ENCODE results near the gene TUBA1C. TPM values are rescaled to one million over a fixed set of nuclear protein-coding genes. Genes with fewer than 3 reads are reported as not detected.

Gene TUBA1C
- total and polyA plus RNA-seq, 5 donors from 2014 or later, result 41.4 to 64.0 (median 53.0) TPM

GRCh38 chr12:49292729-49293055, 27.8 kb downstream of the TUBA1C start:
- Mint-ChIP-seq H3K36me3 (no peaks in the 10 kb centered on the region), H3K4me3 (no peak overlapping the region), H3K4me1 (peaks cover 0 to 15% (median 7%) of the 10 kb centered on the region in 4 donors), H3K9me3 (peaks cover 0 to 2% (median 0%) of the 10 kb centered on the region in 7 donors), H3K27ac (no peak overlapping the region), H3K27me3 (peaks cover 58% of the 10 kb centered on the region)
- DNase-seq (no peak), ATAC-seq (ENCODE audit: low read depth in 2 of 2) (no peak)
- Histone ChIP-seq H3K27ac (ENCODE audit: insufficient read depth, low read length, poor library complexity, severe bottlenecking) (no peak overlapping the region), H3K9me3 (ENCODE audit: control insufficient read depth in 2 of 2, low read length in 2 of 2) (no peaks in the 10 kb centered on the region), H3K4me3 (ENCODE audit: low read depth, low read length) (no peak overlapping the region), H3K36me3 (ENCODE audit: control insufficient read depth, insufficient read depth, low read length) (no peaks in the 10 kb centered on the region), H3K27me3 (ENCODE audit: control insufficient read depth, insufficient read depth, low read length) (peaks cover 6% of the 10 kb centered on the region), H3K4me1 (ENCODE audit: control insufficient read depth, insufficient read depth, low read length, poor library complexity, severe bottlenecking) (peaks cover 24% of the 10 kb centered on the region)

- no peak overlapping the region for H3K27ac ChIP-seq (ENCODE audit: insufficient read depth, low read length, poor library complexity, severe bottlenecking)
- H3K4me3 Mint-ChIP-seq, result peak overlapping the region in 1 of 4 donors; percentile 27
- peaks cover 58% of the 10 kb centered on the region for H3K27me3 Mint-ChIP-seq
Observed at GRCh38 chr12:49293056-49293956, 28.4 kb downstream of the TUBA1C start.

GRCh38 chr12:49294086-49294803, 29.4 kb downstream of the TUBA1C start:
- no peaks in the 10 kb centered on the region for H3K9me3 ChIP-seq (ENCODE audit: control insufficient read depth in 2 of 2, low read length in 2 of 2)
- no peaks in the 10 kb centered on the region for H3K36me3 ChIP-seq (ENCODE audit: control insufficient read depth, insufficient read depth, low read length)
- H3K27me3 ChIP-seq (ENCODE audit: control insufficient read depth, insufficient read depth, low read length), result peaks cover 18% of the 10 kb centered on the region
- peaks cover 0 to 1% (median 0%) of the 10 kb centered on the region in 7 donors for H3K9me3 Mint-ChIP-seq
- DNase-seq (no peak), ATAC-seq (ENCODE audit: low read depth in 2 of 2) (no peak)
- no peak overlapping the region for H3K27ac ChIP-seq (ENCODE audit: insufficient read depth, low read length, poor library complexity, severe bottlenecking)
- H3K36me3 Mint-ChIP-seq, result no peaks in the 10 kb centered on the region
- peaks cover 63% of the 10 kb centered on the region for H3K27me3 Mint-ChIP-seq
- H3K4me1 Mint-ChIP-seq, result peaks cover 0 to 18% (median 9%) of the 10 kb centered on the region in 4 donors
- H3K4me3 Mint-ChIP-seq, result no peak overlapping the region
- peaks cover 25% of the 10 kb centered on the region for H3K4me1 ChIP-seq (ENCODE audit: control insufficient read depth, insufficient read depth, low read length, poor library complexity, severe bottlenecking)
- no peak overlapping the region for H3K27ac Mint-ChIP-seq
- no peak overlapping the region for H3K4me3 ChIP-seq (ENCODE audit: low read depth, low read length)

More at GRCh38 chr12:49293056-49293956, 28.4 kb downstream of the TUBA1C start:
- Mint-ChIP-seq H3K9me3 (peaks cover 0 to 2% (median 0%) of the 10 kb centered on the region in 7 donors), H3K4me1 (peaks cover 0 to 18% (median 7%) of the 10 kb centered on the region in 4 donors), H3K36me3 (no peaks in the 10 kb centered on the region), H3K27ac (no peak overlapping the region)
- no peak for DNase-seq
- ATAC-seq (ENCODE audit: low read depth in 2 of 2), result no peak
- Histone ChIP-seq H3K4me3 (ENCODE audit: low read depth, low read length) (no peak overlapping the region), H3K9me3 (ENCODE audit: control insufficient read depth in 2 of 2, low read length in 2 of 2) (no peaks in the 10 kb centered on the region), H3K27me3 (ENCODE audit: control insufficient read depth, insufficient read depth, low read length) (peaks cover 12% of the 10 kb centered on the region), H3K36me3 (ENCODE audit: control insufficient read depth, insufficient read depth, low read length) (no peaks in the 10 kb centered on the region), H3K4me1 (ENCODE audit: control insufficient read depth, insufficient read depth, low read length, poor library complexity, severe bottlenecking) (peaks cover 25% of the 10 kb centered on the region)

GRCh38 chr12:49294804-49295081, 29.9 kb downstream of the TUBA1C start:
- DNase-seq (no peak), ATAC-seq (ENCODE audit: low read depth in 2 of 2) (no peak)
- Histone ChIP-seq H3K9me3 (ENCODE audit: control insufficient read depth in 2 of 2, low read length in 2 of 2) (no peaks in the 10 kb centered on the region), H3K4me1 (ENCODE audit: control insufficient read depth, insufficient read depth, low read length, poor library complexity, severe bottlenecking) (peaks cover 25% of the 10 kb centered on the region), H3K4me3 (ENCODE audit: low read depth, low read length) (no peak overlapping the region), H3K27me3 (ENCODE audit: control insufficient read depth, insufficient read depth, low read length) (peaks cover 18% of the 10 kb centered on the region), H3K36me3 (ENCODE audit: control insufficient read depth, insufficient read depth, low read length) (no peaks in the 10 kb centered on the region), H3K27ac (ENCODE audit: insufficient read depth, low read length, poor library complexity, severe bottlenecking) (no peak overlapping the region)
- Mint-ChIP-seq H3K27ac (no peak overlapping the region), H3K9me3 (peaks cover 0 to 1% (median 0%) of the 10 kb centered on the region in 7 donors), H3K36me3 (no peaks in the 10 kb centered on the region), H3K4me3 (no peak overlapping the region), H3K27me3 (peaks cover 65% of the 10 kb centered on the region), H3K4me1 (peaks cover 0 to 18% (median 9%) of the 10 kb centered on the region in 4 donors)

DNA sequence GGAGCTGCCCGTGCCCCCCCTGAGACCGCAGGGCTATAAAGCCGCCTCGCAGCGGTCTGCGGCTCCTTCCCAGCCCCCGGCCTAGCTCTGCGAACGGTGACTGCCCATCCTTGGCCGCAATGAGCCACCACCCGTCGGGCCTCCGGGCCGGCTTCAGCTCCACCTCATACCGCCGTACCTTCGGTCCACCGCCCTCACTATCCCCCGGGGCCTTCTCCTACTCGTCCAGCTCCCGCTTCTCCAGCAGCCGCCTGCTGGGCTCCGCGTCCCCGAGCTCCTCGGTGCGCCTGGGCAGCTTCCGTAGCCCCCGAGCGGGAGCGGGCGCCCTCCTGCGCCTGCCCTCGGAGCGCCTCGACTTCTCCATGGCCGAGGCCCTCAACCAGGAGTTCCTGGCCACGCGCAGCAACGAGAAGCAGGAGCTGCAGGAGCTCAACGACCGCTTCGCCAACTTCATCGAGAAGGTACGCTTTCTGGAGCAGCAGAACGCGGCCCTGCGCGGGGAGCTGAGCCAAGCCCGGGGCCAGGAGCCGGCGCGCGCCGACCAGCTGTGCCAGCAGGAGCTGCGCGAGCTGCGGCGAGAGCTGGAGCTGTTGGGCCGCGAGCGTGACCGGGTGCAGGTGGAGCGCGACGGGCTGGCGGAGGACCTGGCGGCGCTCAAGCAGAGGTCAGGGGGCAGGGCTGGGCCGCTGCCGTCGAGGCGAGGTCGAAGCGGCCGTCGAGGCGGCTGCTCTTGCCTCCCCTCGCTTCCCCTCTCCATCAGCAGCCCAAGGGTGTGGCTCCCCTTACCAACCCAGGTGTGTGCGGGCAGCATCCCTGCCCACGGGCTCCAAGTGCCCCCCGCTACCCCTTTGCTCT, 30.4 kb downstream of the TUBA1C start, which contains the start of gene PRPH:
TSS of gene PRPH (plus strand) at position 66 of the 855 bp plus-strand sequence. CDS start at position 120, 54 bp downstream.
- Histone ChIP-seq H3K4me3 (ENCODE audit: low read depth, low read length) (no peak within 1 kb of the TSS), H3K4me1 (ENCODE audit: control insufficient read depth, insufficient read depth, low read length, poor library complexity, severe bottlenecking) (peaks cover 25% of the 10 kb centered on the region), H3K27ac (ENCODE audit: insufficient read depth, low read length, poor library complexity, severe bottlenecking) (no peak within 1 kb of the TSS), H3K9me3 (ENCODE audit: control insufficient read depth in 2 of 2, low read length in 2 of 2) (no peaks in the 10 kb centered on the region), H3K27me3 (ENCODE audit: control insufficient read depth, insufficient read depth, low read length) (peaks cover 18% of the 10 kb centered on the region), H3K36me3 (ENCODE audit: control insufficient read depth, insufficient read depth, low read length) (no peaks in the 10 kb centered on the region)
- ATAC-seq (ENCODE audit: low read depth in 2 of 2) (no peak), DNase-seq (no peak)
- H3K27me3 Mint-ChIP-seq, result peaks cover 67% of the 10 kb centered on the region
- H3K4me1 Mint-ChIP-seq, result peaks cover 0 to 18% (median 9%) of the 10 kb centered on the region in 4 donors
- no peak within 1 kb of the TSS for H3K4me3 Mint-ChIP-seq
- H3K36me3 Mint-ChIP-seq, result no peaks in the 10 kb centered on the region
- H3K9me3 Mint-ChIP-seq, result peaks cover 0 to 1% (median 0%) of the 10 kb centered on the region in 7 donors
- H3K27ac Mint-ChIP-seq, result no peak within 1 kb of the TSS

DNA sequence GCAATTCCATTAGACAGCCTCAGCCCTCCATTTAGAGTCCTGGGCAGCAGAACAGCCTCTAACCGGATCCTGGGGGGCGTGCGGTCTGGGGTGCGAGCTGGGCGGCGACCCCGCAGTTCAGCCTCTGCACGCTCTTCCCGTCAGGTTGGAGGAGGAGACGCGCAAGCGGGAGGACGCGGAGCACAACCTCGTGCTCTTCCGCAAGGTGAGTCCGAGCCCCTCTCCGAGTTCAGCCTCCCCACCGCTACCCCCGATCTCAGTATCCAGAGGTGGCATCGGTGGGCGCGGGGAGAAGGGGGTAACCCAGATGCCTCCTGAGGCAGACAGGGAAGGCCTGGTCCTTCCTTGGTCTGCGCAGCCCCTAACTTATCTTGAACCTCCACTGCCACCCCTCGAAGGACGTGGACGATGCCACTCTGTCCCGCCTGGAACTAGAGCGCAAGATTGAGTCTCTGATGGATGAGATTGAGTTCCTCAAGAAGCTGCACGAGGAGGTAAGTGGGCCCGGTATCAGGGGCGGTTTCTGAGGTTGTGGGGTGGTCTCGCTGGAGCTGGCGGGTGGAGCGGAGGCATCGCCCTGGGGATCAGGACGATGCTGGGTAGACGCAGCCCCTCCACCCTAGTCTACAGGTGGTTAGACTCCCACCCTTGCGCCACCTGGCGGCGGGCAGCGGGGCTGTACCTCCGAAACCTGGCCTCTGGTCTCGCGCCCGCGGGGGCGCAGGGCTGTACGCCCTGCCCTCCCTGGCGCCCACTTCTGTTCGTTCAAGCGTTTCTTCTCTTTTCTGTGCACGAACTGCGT, 31.4 kb downstream of the TUBA1C start:
- H3K36me3 ChIP-seq (ENCODE audit: control insufficient read depth, insufficient read depth, low read length), result no peaks in the 10 kb centered on the region
- H3K4me1 Mint-ChIP-seq, result peaks cover 0 to 18% (median 9%) of the 10 kb centered on the region in 4 donors
- H3K27ac Mint-ChIP-seq, result no peak overlapping the region
- H3K27ac ChIP-seq (ENCODE audit: insufficient read depth, low read length, poor library complexity, severe bottlenecking), result no peak overlapping the region
- peaks cover 18% of the 10 kb centered on the region for H3K27me3 ChIP-seq (ENCODE audit: control insufficient read depth, insufficient read depth, low read length)
- peak; percentile 67 to 69 for ATAC-seq (ENCODE audit: low read depth in 2 of 2)
- peak overlapping the region in 3 of 4 donors; percentile 56 to 83 (median 73) for H3K4me3 Mint-ChIP-seq
- H3K36me3 Mint-ChIP-seq, result no peaks in the 10 kb centered on the region
- no peaks in the 10 kb centered on the region for H3K9me3 ChIP-seq (ENCODE audit: control insufficient read depth in 2 of 2, low read length in 2 of 2)
- H3K4me3 ChIP-seq (ENCODE audit: low read depth, low read length), result no peak overlapping the region
- peaks cover 0 to 1% (median 0%) of the 10 kb centered on the region in 7 donors for H3K9me3 Mint-ChIP-seq
- peaks cover 62% of the 10 kb centered on the region for H3K27me3 Mint-ChIP-seq
- H3K4me1 ChIP-seq (ENCODE audit: control insufficient read depth, insufficient read depth, low read length, poor library complexity, severe bottlenecking), result peaks cover 25% of the 10 kb centered on the region
- peak; percentile 45 to 65 (median 61) for DNase-seq

Measured in CD4-positive, CD25-positive, alpha-beta regulatory T cell (primary cell).